NCI-H82 treated with DMSO at 0.1 percent for 48 hours (cell line): ENCODE measurements around the gene ING1.

Experiments
- DNase-seq: peaks from one replicate; lab custom pipeline; 2025; ENCODE audit not compliant: unreplicated experiment; lab: John Stamatoyannopoulos, UW

The ING1 gene

GRCh38 chr13:110769097-110769496 lies 55.6 kb downstream of the ING1 start:
- DNase-seq, result no peak

- DNase-seq, result no peak
Measured at GRCh38 chr13:110770678-110771077, 57.2 kb downstream of the ING1 start.

GRCh38 chr13:110771194-110771593 lies 57.7 kb downstream of the ING1 start:
- no peak for DNase-seq

GRCh38 chr13:110772091-110772984 lies 58.8 kb downstream of the ING1 start:
- no peak for DNase-seq
